CD1c-positive myeloid dendritic cell (primary cell): Measurements from ENCODE around the gene CNPPD1.

ENCODE experiments used
- DNase-seq: peaks from one replicate; pipeline ENCODE4 v3.0.0-alpha.2; 2016; ENCODE audit errors: extremely low spot score

The CNPPD1 gene

DNA sequence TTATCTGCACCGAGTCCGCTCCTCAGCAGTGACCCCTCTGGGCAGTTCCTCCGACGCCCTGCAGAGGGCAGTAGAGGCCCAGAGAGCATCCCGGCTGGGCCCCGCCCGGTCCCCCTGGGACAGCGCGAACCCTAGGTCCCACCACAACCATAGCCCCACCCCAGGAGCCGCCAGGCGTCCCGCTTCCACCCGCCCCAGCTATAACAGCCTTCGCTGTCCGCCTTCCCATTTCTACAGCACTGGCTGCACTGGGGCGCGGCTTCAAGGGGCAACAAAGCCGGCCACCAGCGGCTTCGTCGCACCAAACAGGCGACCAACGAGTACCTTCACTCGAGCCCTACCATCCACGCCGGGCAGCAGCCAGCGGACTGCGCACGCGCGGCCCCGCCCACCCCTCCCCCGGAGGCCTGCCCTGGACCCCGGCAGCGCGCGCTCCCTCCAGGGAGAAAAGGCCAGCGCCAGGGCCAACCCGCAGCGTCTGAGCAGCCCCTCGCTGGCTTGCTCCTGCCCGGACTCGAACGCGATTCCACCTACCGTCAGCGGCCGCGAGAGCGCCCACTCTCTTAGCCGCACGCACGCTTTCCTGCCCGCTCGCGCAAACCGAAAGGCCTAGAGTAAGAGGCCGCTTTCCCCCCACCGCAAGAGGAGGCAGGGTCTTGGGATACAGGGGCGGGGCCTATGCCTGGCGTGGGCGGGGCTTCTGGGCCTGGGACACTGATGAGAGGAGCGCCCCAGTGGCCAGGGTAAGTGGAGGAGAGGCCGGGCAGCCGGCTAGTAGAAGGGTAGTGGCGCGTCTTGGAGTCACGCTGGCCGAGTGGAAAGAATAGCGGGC, 16.3 kb downstream of the CNPPD1 start, which contains the start of gene NHEJ1:
Gene NHEJ1, minus strand, starts transcription at position 630 of the 832 bp plus-strand sequence. CDS start 2,453 bp downstream, outside the sequence.
- peak; percentile 94 for DNase-seq

DNA sequence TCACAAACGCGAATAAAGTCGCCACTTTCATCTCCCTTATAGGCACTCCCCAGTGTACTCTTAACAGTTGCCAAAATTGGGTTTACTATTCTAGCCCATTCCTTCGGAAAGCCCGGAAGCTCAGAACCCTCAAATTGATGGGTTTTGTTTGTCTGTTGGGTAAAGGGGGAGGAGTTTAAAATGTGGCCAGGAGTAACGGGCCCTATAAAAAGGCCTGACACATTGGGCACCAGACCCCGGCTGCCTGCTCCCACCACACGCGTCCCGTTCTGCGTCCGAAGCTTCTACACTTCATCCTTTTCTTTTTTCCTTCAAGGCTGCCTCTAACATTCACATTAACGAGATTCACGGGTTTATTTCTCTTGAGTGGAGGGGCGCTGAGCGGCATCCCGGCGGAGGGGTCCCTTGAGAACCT, 16.9 kb downstream of the CNPPD1 start:
- no peak for DNase-seq

DNA sequence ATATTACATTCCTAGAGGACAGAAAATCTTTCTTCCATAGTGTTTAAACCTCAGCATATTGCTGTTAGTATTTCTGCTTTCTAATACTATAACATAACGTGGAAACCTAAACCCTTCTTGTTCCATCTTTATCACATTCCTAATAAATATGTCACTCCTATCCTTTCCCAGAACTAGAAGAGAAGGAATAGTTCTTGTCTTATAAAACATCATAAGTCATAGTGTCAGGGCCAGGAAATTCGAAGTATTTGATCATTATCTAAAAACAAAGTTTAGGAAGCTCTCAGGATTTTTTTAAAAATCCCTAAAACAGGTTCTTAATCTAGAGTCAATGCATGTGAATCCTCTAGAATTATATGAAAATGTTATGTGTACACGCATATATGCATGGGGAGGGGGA, 18.1 kb downstream of the CNPPD1 start:
- no peak for DNase-seq

- no peak for DNase-seq
These were observed 18.7 kb downstream of the CNPPD1 start for GRCh38 chr2:219158025-219158424.

GRCh38 chr2:219157396-219157795, 19.3 kb downstream of the CNPPD1 start:
- no peak for DNase-seq

GRCh38 chr2:219155054-219155644, 21.6 kb downstream of the CNPPD1 start:
- peak; percentile 89 for DNase-seq

GRCh38 chr2:219149667-219150066, 27.1 kb downstream of the CNPPD1 start:
- no peak for DNase-seq

- DNase-seq = no peak
These were observed 34.4 kb downstream of the CNPPD1 start for GRCh38 chr2:219142329-219142728.

GRCh38 chr2:219140722-219141121, 36.0 kb downstream of the CNPPD1 start:
- no peak for DNase-seq

- no peak for DNase-seq
These were observed 42.7 kb downstream of the CNPPD1 start for GRCh38 chr2:219133976-219134375.

DNA sequence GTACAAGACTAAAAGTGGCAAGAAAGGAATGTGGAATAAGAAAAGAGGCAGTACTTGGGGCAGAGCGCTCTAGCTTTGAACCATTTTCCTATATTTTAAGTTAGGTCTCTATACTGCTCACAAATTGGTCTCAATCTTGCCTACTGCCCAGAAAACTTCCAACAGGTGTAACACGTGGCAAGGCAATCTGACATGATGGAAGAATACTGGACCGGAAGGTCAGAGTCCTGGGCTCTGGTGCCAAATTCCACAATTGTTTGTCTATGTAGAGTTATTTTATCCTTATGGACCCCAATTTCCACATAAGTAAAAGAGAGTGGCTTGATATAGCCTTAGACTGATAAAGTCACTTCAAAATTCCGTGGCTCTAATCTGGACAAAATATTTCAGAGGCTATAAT, 45.0 kb downstream of the CNPPD1 start:
- no peak for DNase-seq

GRCh38 chr2:219131327-219131726, 45.4 kb downstream of the CNPPD1 start:
- no peak for DNase-seq

- no peak for DNase-seq
These were observed 47.1 kb downstream of the CNPPD1 start for GRCh38 chr2:219129589-219129988.

GRCh38 chr2:219128396-219128795, 48.3 kb downstream of the CNPPD1 start:
- DNase-seq = no peak

- no peak for DNase-seq
These were observed 49.6 kb downstream of the CNPPD1 start for GRCh38 chr2:219127037-219127635.

- DNase-seq = no peak
These were observed 50.2 kb downstream of the CNPPD1 start for GRCh38 chr2:219126555-219126954.

- DNase-seq = no peak
These were observed 50.8 kb downstream of the CNPPD1 start for GRCh38 chr2:219125886-219126270.

GRCh38 chr2:219125225-219125885, 51.4 kb downstream of the CNPPD1 start:
- DNase-seq = no peak

- no peak for DNase-seq
These were observed 52.2 kb downstream of the CNPPD1 start for GRCh38 chr2:219124381-219125110.

DNA sequence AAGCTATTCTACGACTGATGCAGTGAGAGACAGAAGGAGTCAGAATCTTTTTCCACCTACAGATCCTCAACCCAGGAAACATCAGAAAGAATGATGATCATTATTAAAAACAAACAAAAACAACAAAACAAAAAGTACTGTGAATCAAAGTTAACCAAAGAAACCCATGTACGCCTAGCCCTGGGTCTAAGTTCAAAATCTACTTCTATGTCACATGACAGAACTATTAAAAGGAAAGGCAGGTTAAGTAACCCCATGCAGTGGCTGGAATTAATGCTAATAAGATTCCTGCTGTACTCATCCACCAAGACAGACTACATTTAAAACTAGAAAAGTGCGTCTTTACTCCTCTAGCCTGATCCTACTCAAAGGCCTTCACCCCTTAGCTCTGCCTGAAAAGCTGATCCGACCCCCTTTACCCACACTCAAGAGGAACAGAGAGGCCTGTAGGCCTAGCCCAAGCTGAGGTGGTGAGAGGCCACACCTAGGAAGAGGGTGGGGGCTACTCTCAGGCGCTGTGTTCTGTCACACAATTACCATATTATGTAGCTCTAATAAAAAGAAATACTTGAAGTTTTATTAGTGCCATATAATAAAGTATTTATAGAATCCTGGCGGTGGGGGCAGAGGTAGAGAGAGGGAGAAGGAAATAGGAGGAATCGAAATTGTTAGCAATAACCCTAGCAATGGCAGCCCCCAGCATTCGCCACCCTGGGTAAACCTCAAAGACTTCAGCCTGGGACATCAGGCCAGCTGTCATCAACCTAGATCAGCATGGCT, 53.2 kb downstream of the CNPPD1 start:
- no peak for DNase-seq
